SU-DHL-6 (cell line): ENCODE measurements around the gene MACF1.

Experiments
- H2AFZ ChIP-seq: fragments of 200-600 bp; sonication (generic); 2 replicates; pipeline ENCODE4 v1.6.1; 2014; ENCODE audit warnings: low read depth, mild to moderate bottlenecking, moderate library complexity, mixed read lengths, antibody characterized with exemption, low read length; ENCODE audit not compliant: severe bottlenecking
- H3F3A ChIP-seq: fragments of 200-600 bp; shearing (Covaris generic); 2 replicates; pipeline ENCODE4 v1.6.0; 2016; ENCODE audit warnings: antibody characterized with exemption, mild to moderate bottlenecking; ENCODE audit not compliant: insufficient read depth
- H3K27ac ChIP-seq: fragments of 200-600 bp; sonication (generic); 2 replicates; pipeline ENCODE4 v1.5.1; 2016; ENCODE audit warnings: low read depth, mild to moderate bottlenecking, low read length, moderate library complexity, mixed read lengths
- H3K27me3 ChIP-seq: fragments of 200-600 bp; sonication (generic), shearing (Covaris generic); 2 replicates; pipeline ENCODE4 v1.6.0; 2014; ENCODE audit warnings: mild to moderate bottlenecking, low read length
- H3K36me3 ChIP-seq: fragments of 200-600 bp; sonication (generic); 2 replicates; pipeline ENCODE4 v1.6.1; 2014; ENCODE audit warnings: mild to moderate bottlenecking, low read length, mixed read lengths
- H3K4me2 ChIP-seq: fragments of 300-600, 200-600 bp; shearing (Covaris generic), sonication (generic); 2 replicates; pipeline ENCODE4 v1.6.0; 2014; ENCODE audit warnings: low read length, low read depth, mild to moderate bottlenecking; ENCODE audit not compliant: poor library complexity, severe bottlenecking
- H3K4me3 ChIP-seq: fragments of 200-600 bp; sonication (generic); 2 replicates; pipeline ENCODE4 v1.5.1; 2014; ENCODE audit warnings: antibody characterized with exemption, low read length, mild to moderate bottlenecking, mixed read lengths; ENCODE audit not compliant: insufficient read depth, poor library complexity, severe bottlenecking
- H3K79me2 ChIP-seq: fragments of 200-600 bp; sonication (generic); 2 replicates; pipeline ENCODE4 v1.6.1; 2014; ENCODE audit warnings: mild to moderate bottlenecking, low read length, moderate library complexity; ENCODE audit not compliant: insufficient read depth
- H3K9ac ChIP-seq: fragments of 200-600 bp; sonication (generic); 2 replicates; pipeline ENCODE4 v1.7.0; 2014; ENCODE audit warnings: mild to moderate bottlenecking, low read length
- H3K9me2 ChIP-seq: fragments of 200-600 bp; sonication (generic); replicated peaks from 2 replicates; pipeline ENCODE4 v1.6.1; 2014; ENCODE audit warnings: low read length; ENCODE audit not compliant: insufficient read depth
- H3K9me3 ChIP-seq: fragments of 200-600 bp; sonication (generic); 2 replicates; pipeline ENCODE4 v1.6.1; 2014; ENCODE audit warnings: low read length, mixed read lengths; ENCODE audit not compliant: insufficient read depth
- H4K20me1 ChIP-seq: fragments of 200-600 bp; sonication (generic); 2 replicates; pipeline ENCODE4 v1.6.1; 2014; ENCODE audit warnings: low read depth, mild to moderate bottlenecking, antibody characterized with exemption, low read length, moderate library complexity, mixed read lengths
- CTCF ChIP-seq: fragments of 200-600 bp; sonication (generic); IDR thresholded peaks from one replicate; pipeline ENCODE4 v1.5.1; 2017; ENCODE audit warnings: antibody characterized with exemption, mild to moderate bottlenecking, low read length, moderate library complexity; ENCODE audit not compliant: insufficient read depth, poor library complexity, severe bottlenecking
- EZH2phosphoT487 ChIP-seq: fragments of 200-600 bp; sonication (generic), shearing (Covaris generic); conservative IDR thresholded peaks from 2 replicates; pipeline ENCODE4 v1.6.1; 2018; ENCODE audit warnings: mild to moderate bottlenecking, antibody characterized with exemption, low read length, moderate library complexity, mixed read lengths

Gene MACF1

GRCh38 chr1:39229504-39229903 lies 25.0 kb downstream of the MACF1 start:
- Histone ChIP-seq H3K27ac (no peak overlapping the region), H3K4me3 (no peak overlapping the region), H3F3A (peaks cover 7% of the 10 kb centered on the region; the same call in 1 of the 2 replicates), H3K9ac (no peak overlapping the region), H3K27me3 (no peaks in the 10 kb centered on the region), H4K20me1 (no peaks in the 10 kb centered on the region), H2AFZ (no peak overlapping the region), H3K36me3 (peaks cover 16% of the 10 kb centered on the region), H3K4me2 (no peak overlapping the region), H3K9me2 (no peaks in the 10 kb centered on the region), H3K79me2 (peaks cover 69% of the 10 kb centered on the region), H3K9me3 (no peaks in the 10 kb centered on the region)
- no peak for TF ChIP-seq CTCF
- TF ChIP-seq EZH2phosphoT487: no peak

GRCh38 chr1:39230261-39231190 lies 26.0 kb downstream of the MACF1 start:
- Histone ChIP-seq H4K20me1 (no peaks in the 10 kb centered on the region), H3K4me3 (no peak overlapping the region), H3K27ac (peak overlapping the region; percentile 40)

GRCh38 chr1:39236971-39237370 lies 32.5 kb downstream of the MACF1 start:
- H3K4me2 ChIP-seq: no peak overlapping the region
- no peak overlapping the region for H3K4me3 ChIP-seq
- H4K20me1 ChIP-seq: no peaks in the 10 kb centered on the region
- H3K9ac ChIP-seq: no peak overlapping the region
- H3K27ac ChIP-seq: no peak overlapping the region
- H3K9me3 ChIP-seq: no peaks in the 10 kb centered on the region
- no peaks in the 10 kb centered on the region for H3K9me2 ChIP-seq
- H2AFZ ChIP-seq: no peak overlapping the region
- TF ChIP-seq EZH2phosphoT487 (no peak), CTCF (no peak)
- H3K36me3 ChIP-seq: peaks cover 24% of the 10 kb centered on the region
- no peaks in the 10 kb centered on the region for H3K27me3 ChIP-seq
- peaks cover 39% of the 10 kb centered on the region for H3K79me2 ChIP-seq
- peaks cover 3% of the 10 kb centered on the region; the same call in 1 of the 2 replicates for H3F3A ChIP-seq

More at GRCh38 chr1:39230261-39231190, 26.0 kb downstream of the MACF1 start:
- Histone ChIP-seq H2AFZ (no peak overlapping the region), H3K9ac (no peak overlapping the region), H3K36me3 (peaks cover 16% of the 10 kb centered on the region), H3K4me2 (no peak overlapping the region), H3F3A (peaks cover 7% of the 10 kb centered on the region; the same call in 1 of the 2 replicates), H3K9me2 (no peaks in the 10 kb centered on the region), H3K9me3 (no peaks in the 10 kb centered on the region), H3K79me2 (peaks cover 62% of the 10 kb centered on the region), H3K27me3 (no peaks in the 10 kb centered on the region)
- TF ChIP-seq EZH2phosphoT487: no peak
- TF ChIP-seq CTCF: no peak
